Loucy (cell line): Measurements from ENCODE around the gene NRXN3.

Experiments used
- H2AFZ ChIP-seq: fragments of 200-600 bp; sonication (generic); 2 replicates; pipeline ENCODE4 v1.6.0; 2016; ENCODE audit warnings: antibody characterized with exemption, mild to moderate bottlenecking, low read length, moderate library complexity
- H3F3A ChIP-seq: fragments of 200-600 bp; 2 replicates; pipeline ENCODE4 v1.6.0; 2016; ENCODE audit warnings: antibody characterized with exemption, low read depth, mild to moderate bottlenecking
- H3K27me3 ChIP-seq: fragments of 200-600 bp; sonication (generic); 2 replicates; pipeline ENCODE4 v1.6.1; 2014; ENCODE audit warnings: low read length, mild to moderate bottlenecking; ENCODE audit not compliant: insufficient read depth, poor library complexity, severe bottlenecking
- H3K36me3 ChIP-seq: fragments of 200-600 bp; sonication (generic); 2 replicates; pipeline ENCODE4 v1.6.1; 2016; ENCODE audit warnings: low read length; ENCODE audit not compliant: insufficient read depth
- H3K4me1 ChIP-seq: fragments of 200-600 bp; sonication (generic); 2 replicates; pipeline ENCODE4 v1.5.1; 2014; ENCODE audit warnings: low read length, mild to moderate bottlenecking; ENCODE audit not compliant: insufficient read depth, poor library complexity, severe bottlenecking
- H3K4me2 ChIP-seq: fragments of 200-600 bp; sonication (generic); 2 replicates; pipeline ENCODE4 v1.6.0; 2014; ENCODE audit warnings: antibody characterized with exemption, low read length, low read depth, mild to moderate bottlenecking; ENCODE audit not compliant: poor library complexity, severe bottlenecking
- H3K4me3 ChIP-seq: fragments of 200-600 bp; sonication (generic); 2 replicates; pipeline ENCODE4 v1.5.1; 2014; ENCODE audit warnings: low read length, mild to moderate bottlenecking, mixed read lengths; ENCODE audit not compliant: poor library complexity, severe bottlenecking
- H3K79me2 ChIP-seq: fragments of 200-600 bp; sonication (generic); 2 replicates; pipeline ENCODE4 v1.6.1; 2014; ENCODE audit warnings: low read length; ENCODE audit not compliant: insufficient read depth
- H3K9ac ChIP-seq: fragments of 200-600 bp; sonication (generic); 2 replicates; pipeline ENCODE4 v1.6.0; 2014; ENCODE audit warnings: mild to moderate bottlenecking, low read depth, low read length, moderate library complexity; ENCODE audit not compliant: poor library complexity, severe bottlenecking
- H3K9me2 ChIP-seq: fragments of 200-600 bp; sonication (generic); replicated peaks from 2 replicates; pipeline ENCODE4 v1.6.1; 2016; ENCODE audit warnings: low read depth, low read length, mixed read lengths
- H3K9me3 ChIP-seq: fragments of 200-600 bp; sonication (generic); 2 replicates; pipeline ENCODE4 v1.6.1; 2014; ENCODE audit warnings: mild to moderate bottlenecking, antibody characterized with exemption, low read length, low read depth; ENCODE audit not compliant: insufficient read depth
- H4K20me1 ChIP-seq: fragments of 200-600 bp; sonication (generic); 2 replicates; pipeline ENCODE4 v1.6.0; 2014; ENCODE audit warnings: antibody characterized with exemption, low read length, mild to moderate bottlenecking; ENCODE audit not compliant: insufficient read depth, poor library complexity, severe bottlenecking
- EZH2phosphoT487 ChIP-seq: fragments of 200-600 bp; IDR thresholded peaks from 2 replicates; pipeline ENCODE4 v1.6.1; 2018; ENCODE audit warnings: antibody characterized with exemption, mild to moderate bottlenecking, moderate library complexity, borderline replicate concordance
- TF ChIP-seq, protein P1 (sequence below): fragments of 200-600 bp; sonication (generic); conservative IDR thresholded peaks from 2 replicates; pipeline ENCODE4 v1.5.1; 2014; ENCODE audit warnings: mild to moderate bottlenecking, antibody characterized with exemption, low read length

NRXN3 gene

DNA sequence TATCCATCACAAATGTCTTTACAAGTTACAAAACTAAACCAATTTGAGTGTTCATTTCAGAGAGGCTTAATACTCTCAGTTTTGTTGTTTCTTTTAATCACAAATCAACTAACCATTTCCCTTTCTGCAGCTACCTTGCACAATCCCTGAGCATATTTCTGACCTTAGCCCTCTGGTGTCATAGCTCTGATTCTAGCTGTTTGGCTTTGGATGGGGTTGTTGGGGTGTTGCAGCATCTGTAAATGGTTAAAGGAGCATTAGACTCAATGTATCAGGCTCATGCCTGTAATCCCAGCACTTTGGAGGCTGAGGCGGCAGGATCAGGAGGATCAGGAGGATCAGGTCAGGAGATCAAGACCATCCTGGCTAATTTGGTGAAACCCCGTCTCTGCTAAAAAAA lies 461.4 kb downstream of the NRXN3 start:
- TF ChIP-seq EZH2phosphoT487 = no peak
- TF ChIP-seq, protein P1, sequence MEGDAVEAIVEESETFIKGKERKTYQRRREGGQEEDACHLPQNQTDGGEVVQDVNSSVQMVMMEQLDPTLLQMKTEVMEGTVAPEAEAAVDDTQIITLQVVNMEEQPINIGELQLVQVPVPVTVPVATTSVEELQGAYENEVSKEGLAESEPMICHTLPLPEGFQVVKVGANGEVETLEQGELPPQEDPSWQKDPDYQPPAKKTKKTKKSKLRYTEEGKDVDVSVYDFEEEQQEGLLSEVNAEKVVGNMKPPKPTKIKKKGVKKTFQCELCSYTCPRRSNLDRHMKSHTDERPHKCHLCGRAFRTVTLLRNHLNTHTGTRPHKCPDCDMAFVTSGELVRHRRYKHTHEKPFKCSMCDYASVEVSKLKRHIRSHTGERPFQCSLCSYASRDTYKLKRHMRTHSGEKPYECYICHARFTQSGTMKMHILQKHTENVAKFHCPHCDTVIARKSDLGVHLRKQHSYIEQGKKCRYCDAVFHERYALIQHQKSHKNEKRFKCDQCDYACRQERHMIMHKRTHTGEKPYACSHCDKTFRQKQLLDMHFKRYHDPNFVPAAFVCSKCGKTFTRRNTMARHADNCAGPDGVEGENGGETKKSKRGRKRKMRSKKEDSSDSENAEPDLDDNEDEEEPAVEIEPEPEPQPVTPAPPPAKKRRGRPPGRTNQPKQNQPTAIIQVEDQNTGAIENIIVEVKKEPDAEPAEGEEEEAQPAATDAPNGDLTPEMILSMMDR = no peak

DNA sequence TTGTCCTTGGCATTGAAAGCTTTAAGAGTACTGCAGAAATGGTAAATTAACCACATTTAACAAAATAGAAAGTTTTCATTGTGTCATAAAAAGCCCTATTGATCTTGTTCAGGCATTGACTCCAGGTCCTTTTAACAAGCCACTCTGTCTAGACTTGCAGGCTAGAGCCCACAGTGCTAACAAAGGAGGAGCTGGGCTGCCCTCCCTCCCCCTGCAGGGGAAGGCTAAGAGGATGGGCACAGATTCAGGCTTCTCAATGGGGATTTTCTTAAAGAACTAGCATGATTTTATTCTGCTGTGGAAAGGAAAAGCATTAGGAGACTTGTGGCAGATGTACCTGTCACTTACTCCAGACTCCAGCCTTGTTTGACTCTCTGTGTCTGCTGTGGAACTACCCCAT lies 463.6 kb downstream of the NRXN3 start:
- no peaks in the 10 kb centered on the region for H3K4me1 ChIP-seq
- no peaks in the 10 kb centered on the region for H3K9me2 ChIP-seq
- H3K4me2 ChIP-seq = no peak overlapping the region
- no peaks in the 10 kb centered on the region for H3K79me2 ChIP-seq
- no peak overlapping the region for H3K4me3 ChIP-seq
- H3K9me3 ChIP-seq = no peaks in the 10 kb centered on the region
- no peak overlapping the region for H3K9ac ChIP-seq
- no peaks in the 10 kb centered on the region for H3K27me3 ChIP-seq
- H4K20me1 ChIP-seq = no peaks in the 10 kb centered on the region
- no peaks in the 10 kb centered on the region for H3F3A ChIP-seq
- H2AFZ ChIP-seq = no peak overlapping the region
- TF ChIP-seq, protein P1 = no peak
- no peak for TF ChIP-seq EZH2phosphoT487
- H3K36me3 ChIP-seq = no peaks in the 10 kb centered on the region

More for the DNA sequence above, 461.4 kb downstream of the NRXN3 start:
- Histone ChIP-seq H3K9ac (no peak overlapping the region), H3K4me1 (no peaks in the 10 kb centered on the region), H3K9me2 (no peaks in the 10 kb centered on the region), H3K4me3 (no peak overlapping the region), H3K9me3 (no peaks in the 10 kb centered on the region), H4K20me1 (no peaks in the 10 kb centered on the region), H3K4me2 (no peak overlapping the region), H2AFZ (no peak overlapping the region), H3K27me3 (no peaks in the 10 kb centered on the region), H3K79me2 (no peaks in the 10 kb centered on the region), H3K36me3 (no peaks in the 10 kb centered on the region), H3F3A (no peaks in the 10 kb centered on the region)

DNA sequence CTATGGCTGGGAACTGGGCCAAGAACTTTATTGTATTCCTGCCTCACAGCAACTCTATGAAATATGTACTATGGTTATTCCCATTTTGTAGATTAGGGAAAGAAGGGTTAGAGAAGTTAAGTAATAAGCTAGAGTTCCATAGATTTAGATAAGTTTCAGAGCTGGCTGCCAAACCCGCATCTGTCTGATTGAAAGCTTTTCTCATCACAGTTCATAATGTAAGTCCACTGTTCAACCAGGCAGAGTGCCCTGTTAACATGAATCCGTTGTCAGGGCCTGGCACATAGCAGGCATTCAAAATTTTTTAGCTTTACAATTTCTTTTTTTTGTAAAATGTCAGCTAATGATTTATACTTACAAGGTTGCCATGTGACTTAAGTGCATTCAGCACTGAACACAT lies 467.3 kb downstream of the NRXN3 start:
- H3F3A ChIP-seq = no peaks in the 10 kb centered on the region
- no peak overlapping the region for H3K4me2 ChIP-seq
- H3K79me2 ChIP-seq = no peaks in the 10 kb centered on the region
- H3K36me3 ChIP-seq = no peaks in the 10 kb centered on the region
- TF ChIP-seq, protein P1 = no peak
- TF ChIP-seq EZH2phosphoT487 = no peak
- H4K20me1 ChIP-seq = no peaks in the 10 kb centered on the region
- no peak overlapping the region for H2AFZ ChIP-seq
- H3K4me3 ChIP-seq = no peak overlapping the region
- H3K9me3 ChIP-seq = no peaks in the 10 kb centered on the region
- H3K9me2 ChIP-seq = no peaks in the 10 kb centered on the region
- H3K4me1 ChIP-seq = no peaks in the 10 kb centered on the region
- no peak overlapping the region for H3K9ac ChIP-seq
- H3K27me3 ChIP-seq = no peaks in the 10 kb centered on the region
